Peyer's patch (tissue), 4 donors: Measurements from ENCODE around the gene LMO7.

Experiments
- POLR2A ChIP-seq, 2 donors: fragments of 450-650 bp; IDR thresholded peaks; one replicate each; pipeline ENCODE4 v1.5.1; 2017; ENCODE audit warnings: antibody characterized with exemption in 2 of 2, mild to moderate bottlenecking in 2 of 2, moderate library complexity in 2 of 2
- TF ChIP-seq, protein P1 (sequence below), 6 experiments: fragments of 450-650 bp in 4 of 6; fragments of 200-600 bp in 2 of 6; sonication (generic) in 1 of 6; IDR thresholded peaks; one replicate each; pipeline ENCODE4 v1.5.1; 2017 to 2019; ENCODE audit warnings: antibody characterized with exemption in 6 of 6, mild to moderate bottlenecking in 3 of 6, moderate library complexity in 1 of 6

DNA sequence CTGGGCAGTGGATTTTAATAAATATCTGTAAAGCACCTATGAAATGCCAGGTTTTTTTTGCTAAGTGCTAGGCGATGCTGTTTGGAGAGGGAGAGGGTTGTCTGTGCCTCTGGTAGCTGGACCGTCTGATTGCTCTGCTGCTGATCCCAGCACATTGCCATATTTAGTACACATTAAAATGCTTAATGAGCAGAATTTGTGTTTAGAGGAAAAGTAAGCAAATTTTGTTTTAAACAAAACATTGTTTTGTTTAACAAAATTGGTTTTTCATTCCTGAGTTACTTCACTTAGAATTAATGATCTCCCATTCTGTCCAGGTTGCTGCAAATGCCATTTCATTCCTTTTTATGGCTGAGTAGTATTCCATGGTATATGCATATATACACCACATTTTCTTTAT lies 85.2 kb downstream of the LMO7 start:
- TF ChIP-seq, protein P1, sequence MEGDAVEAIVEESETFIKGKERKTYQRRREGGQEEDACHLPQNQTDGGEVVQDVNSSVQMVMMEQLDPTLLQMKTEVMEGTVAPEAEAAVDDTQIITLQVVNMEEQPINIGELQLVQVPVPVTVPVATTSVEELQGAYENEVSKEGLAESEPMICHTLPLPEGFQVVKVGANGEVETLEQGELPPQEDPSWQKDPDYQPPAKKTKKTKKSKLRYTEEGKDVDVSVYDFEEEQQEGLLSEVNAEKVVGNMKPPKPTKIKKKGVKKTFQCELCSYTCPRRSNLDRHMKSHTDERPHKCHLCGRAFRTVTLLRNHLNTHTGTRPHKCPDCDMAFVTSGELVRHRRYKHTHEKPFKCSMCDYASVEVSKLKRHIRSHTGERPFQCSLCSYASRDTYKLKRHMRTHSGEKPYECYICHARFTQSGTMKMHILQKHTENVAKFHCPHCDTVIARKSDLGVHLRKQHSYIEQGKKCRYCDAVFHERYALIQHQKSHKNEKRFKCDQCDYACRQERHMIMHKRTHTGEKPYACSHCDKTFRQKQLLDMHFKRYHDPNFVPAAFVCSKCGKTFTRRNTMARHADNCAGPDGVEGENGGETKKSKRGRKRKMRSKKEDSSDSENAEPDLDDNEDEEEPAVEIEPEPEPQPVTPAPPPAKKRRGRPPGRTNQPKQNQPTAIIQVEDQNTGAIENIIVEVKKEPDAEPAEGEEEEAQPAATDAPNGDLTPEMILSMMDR (IDR thresholded peaks at IDR 0.05), result no peak
- TF ChIP-seq POLR2A (IDR thresholded peaks at IDR 0.05), result no peak
